Smooth muscle cell of the brain vasculature (primary cell): Measurements from ENCODE around the gene OTUD3.
"Not testable (repeated sequence)": the region's sequence is repeated elsewhere in the genome, so short reads cannot be mapped to it uniquely, and the experiment has no call there.

Source experiments
- DNase-seq: peaks from one replicate; pipeline ENCODE4 v3.0.0-alpha.2; 2012; ENCODE audit warnings: low read depth, low spot score

Gene OTUD3

DNA sequence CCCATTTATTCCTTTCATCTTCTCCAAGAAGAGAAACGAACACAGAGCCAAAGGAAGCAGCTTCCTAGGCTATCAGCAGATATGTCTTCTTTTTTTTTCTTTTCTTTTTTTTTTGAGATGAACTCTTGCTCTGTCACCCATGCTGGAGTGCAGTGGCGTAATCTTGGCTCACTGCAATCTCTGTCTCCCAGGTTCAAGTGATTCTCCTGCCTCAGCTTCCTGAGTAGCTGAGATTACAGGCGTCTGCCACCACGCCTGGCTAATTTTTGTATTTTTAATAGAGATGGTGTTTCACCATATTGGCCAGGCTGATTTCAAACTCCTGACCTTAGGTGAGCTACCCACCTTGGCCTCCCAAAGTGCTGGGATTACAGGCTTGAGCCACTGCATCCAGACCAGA is 13.6 kb upstream of the OTUD3 start:
- not testable (repeated sequence) for DNase-seq

DNA sequence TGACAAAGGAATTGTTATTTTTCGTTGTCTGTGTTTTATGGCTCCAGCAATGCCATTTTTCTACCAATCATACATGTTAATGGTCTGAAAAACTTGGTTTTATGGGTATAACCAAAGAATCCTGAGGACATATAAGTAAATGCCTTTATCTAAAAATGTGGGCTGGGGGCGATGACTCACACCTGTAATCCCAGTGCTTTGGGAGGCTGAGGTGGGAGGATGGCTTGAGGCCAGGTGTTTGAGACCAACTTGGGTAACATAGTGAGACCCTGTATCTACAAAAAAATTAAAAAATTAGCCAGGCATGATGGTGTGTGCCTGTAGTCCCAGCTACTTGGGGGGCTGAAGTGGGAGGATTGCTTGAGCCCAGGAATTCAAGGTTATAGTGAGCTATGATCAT is 12.7 kb upstream of the OTUD3 start:
- DNase-seq = not testable (repeated sequence)

DNA sequence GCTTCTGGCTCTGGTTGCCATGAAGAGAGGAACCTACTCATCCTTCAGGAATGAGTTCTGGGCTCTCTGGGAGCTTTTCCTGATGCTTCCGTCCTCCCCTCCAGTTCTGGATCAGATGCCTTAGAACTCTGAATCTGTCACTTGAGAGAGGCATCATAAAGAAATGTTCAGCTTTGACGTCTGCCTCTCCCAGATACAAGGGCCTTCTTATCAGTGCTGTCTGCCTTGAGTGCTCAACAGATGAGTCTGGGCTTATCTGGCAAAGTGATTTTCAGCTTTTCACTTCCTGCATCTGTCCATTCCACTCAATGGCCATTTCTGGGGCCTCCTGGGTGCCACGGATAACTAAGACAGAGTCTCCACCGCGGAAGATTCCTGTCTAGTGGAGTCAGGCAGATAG is 12.3 kb upstream of the OTUD3 start:
- no peak for DNase-seq

- no peak for DNase-seq
These were observed 10.0 kb upstream of the OTUD3 start for GRCh38 chr1:19872190-19872589.

DNA sequence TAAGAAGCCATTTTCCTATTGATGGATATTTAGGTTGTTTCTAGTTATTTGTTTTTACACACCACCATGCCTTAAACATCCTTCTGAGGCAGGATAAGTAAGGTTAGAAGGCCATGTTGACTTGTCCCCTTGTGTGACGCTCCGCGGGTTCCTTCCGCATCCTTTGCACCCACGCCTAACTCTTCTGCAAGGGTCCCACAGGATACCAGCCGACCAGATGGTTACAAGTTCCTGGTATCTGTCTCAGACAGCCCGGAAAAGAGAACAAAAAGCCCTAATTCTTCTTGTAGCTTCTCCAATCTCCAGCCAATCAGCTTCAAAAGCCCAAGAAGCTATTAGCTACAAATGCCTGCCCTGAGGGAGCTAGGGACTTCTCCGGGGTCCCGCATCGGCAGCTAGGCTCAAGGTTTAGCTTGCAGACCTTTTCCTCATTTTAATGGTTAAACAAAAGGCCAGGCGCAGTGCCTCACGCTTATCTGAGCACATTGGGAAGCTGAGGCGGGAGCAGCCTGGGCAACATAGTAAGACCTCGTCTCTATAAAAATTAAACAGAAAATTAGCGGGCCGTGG is 4.9 kb upstream of the OTUD3 start:
- DNase-seq = no peak

- no peak for DNase-seq
These were observed 4.2 kb upstream of the OTUD3 start for GRCh38 chr1:19877821-19878636.

- no peak for DNase-seq
These were observed 3.6 kb upstream of the OTUD3 start for GRCh38 chr1:19878637-19878985.

GRCh38 chr1:19879227-19879626 is 3.0 kb upstream of the OTUD3 start:
- no peak for DNase-seq

GRCh38 chr1:19879661-19880060 is 2.5 kb upstream of the OTUD3 start:
- no peak for DNase-seq

DNA sequence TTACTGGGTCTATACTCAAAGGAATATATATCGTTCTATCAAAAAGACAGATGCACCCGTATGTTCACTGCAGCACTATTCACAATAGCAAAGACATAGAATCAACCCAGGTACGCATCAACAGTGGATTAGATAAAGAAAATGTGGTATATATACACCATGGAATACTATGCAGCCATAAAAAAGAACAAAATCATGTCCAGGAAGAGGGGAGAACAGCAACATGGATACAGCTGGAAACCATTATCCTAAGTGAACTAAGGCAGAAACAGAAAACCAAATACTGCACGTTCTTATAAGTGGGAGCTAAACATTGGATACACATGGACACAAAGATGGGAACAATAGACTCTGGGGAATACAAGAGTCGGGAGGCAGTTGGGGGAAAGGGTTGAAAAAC is 1.4 kb upstream of the OTUD3 start:
- not testable (repeated sequence) for DNase-seq

DNA sequence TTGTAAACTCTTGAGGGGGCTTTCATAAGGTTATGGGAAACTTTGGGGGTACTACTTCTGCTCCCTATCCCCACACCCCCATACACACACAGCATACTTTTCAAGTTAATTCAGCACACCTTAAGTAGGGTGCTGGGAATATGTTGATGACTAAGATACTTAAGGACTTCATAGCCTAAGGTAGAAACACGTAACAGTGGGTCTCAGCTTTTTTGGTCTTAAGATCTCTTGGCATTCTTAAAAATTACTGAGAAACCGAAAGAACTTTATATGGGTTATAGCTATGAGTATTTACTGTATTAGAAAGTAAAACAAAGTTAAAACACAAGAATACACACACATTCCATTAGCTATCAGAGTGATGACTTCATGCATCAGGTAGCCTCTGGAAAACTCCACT is 2.1 kb downstream of the OTUD3 start:
- DNase-seq = no peak

DNA sequence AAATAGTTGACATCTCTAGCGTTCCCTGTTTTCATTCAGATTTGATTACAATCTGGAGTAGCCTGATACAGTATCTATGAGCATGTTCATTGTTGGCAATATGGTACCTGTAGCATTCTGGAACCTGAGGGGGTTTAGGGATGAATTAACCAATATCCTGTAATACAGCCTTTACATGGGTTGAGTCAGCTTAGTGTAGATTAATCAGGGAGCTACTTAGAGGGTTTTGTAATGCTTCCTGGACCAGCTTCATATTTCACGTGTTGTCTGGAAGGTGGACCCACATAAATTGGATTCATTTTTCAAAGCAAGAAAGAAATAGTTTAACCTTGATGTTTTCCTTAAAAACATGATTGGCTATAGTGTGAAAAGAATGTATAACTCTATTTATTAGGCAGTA is 3.6 kb downstream of the OTUD3 start:
- no peak for DNase-seq

GRCh38 chr1:19888112-19888511 is 5.9 kb downstream of the OTUD3 start:
- no peak for DNase-seq

DNA sequence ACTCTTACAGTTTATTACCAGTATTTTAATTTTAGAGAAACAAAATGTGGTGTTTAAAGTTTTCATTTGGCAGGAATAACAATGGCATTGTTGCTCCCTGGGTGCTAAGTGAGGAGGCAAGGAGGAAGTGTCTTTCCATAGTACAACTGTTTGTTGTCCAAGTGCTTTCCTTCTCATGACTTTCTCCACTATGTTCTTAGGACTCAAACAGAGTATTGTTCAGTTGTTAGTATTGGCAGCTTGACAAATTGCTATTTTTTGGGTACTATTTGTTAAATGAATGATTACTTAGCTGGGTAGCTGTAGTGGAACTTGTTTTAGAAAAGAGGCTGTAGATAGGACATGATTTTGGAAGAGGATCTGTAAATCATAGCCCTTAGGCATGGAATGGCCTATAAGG is 7.5 kb downstream of the OTUD3 start:
- no peak for DNase-seq

DNA sequence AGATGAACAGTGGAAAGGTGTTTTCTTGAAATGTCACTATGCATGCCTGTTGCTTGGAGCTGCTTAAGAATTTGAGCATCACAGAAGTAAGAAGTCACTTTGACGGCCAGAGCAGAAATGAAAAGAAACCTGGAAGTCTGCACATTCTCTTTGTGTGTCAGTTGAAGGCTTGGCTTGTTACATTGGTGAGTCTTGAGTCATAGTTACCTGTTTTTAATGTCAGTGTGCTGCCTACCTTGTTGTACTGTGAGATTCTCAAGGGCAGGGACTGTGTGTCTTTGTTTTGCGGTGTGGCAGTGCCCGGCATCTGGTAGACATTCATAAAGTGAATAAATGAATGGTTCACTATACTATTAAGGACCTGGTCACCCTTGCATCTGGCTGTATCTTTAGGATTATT is 9.9 kb downstream of the OTUD3 start:
- DNase-seq = no peak

DNA sequence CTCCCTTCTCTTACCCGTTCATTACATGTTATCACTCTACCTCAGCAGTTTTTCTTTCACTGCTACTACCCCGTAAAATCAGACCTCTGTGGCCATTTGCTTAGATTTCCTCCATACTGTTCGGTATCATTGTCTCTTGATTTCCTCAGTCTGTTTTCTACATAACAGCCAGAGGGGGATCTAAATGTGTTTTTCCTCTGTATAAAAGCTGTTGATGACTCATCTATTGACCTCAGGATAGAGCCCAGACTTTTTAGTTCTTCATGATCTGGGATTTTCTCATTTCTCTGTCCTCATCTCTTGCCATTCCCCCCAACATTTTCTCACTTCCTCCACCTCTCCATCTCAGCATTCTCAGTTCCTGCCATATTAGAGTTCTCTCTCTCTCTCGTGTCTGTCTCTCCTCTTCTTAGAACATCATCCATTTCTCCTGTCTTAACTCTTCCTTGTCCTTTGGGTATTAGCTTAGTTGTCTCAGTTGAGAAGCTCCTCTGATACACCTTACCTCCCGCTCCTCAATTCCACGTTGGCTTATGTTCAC is 10.5 kb downstream of the OTUD3 start:
- no peak for DNase-seq

- no peak for DNase-seq
These were observed 11.5 kb downstream of the OTUD3 start for GRCh38 chr1:19893687-19894086.

- no peak for DNase-seq
These were observed 12.0 kb downstream of the OTUD3 start for GRCh38 chr1:19894218-19894617.

GRCh38 chr1:19901653-19902052 is 19.5 kb downstream of the OTUD3 start:
- DNase-seq = no peak

- no peak for DNase-seq
These were observed 21.4 kb downstream of the OTUD3 start for GRCh38 chr1:19903621-19904020.

- DNase-seq = no peak
These were observed 25.3 kb downstream of the OTUD3 start for GRCh38 chr1:19907456-19907855.

DNA sequence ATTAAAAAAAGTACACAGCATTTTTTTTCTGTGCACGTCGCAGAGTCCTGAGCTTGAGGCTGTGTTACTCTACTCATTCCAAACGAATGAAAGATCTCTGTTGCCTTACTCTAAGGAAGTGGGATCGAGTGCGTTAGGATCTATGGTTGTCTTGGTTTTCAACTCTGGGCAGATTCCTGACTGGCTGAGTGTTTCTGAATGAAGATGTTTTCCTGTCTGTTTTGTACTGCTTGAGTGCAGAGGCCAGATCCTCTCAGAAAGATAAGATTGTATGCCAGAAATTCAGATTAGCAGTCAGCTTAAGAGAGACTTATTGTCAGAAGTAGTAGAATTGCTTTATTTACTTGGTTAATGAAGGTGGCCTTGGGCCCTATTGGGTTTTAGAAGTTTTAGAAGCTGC is 27.2 kb downstream of the OTUD3 start:
- no peak for DNase-seq

DNA sequence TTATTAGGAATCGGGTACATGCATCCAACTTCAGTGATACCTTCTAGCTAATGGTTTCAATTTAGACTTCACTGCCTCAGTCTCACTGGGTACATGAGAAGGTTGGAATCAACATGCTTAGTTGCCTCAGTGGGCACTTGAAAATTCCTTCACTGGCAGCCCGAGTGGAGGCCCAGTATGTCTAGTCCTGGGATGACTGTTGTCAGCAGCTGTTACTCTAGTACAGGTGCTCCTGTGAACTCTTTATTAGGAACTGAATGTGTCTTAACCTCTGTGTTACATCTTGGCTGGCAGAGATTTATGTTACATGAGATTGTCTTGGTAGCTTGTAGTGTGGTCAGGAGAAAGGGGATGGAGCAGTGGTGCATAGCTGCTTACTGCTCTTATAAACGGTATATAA is 27.8 kb downstream of the OTUD3 start:
- DNase-seq = no peak
